ENCODE data around the gene UBA7.
"Not testable (repeated sequence)": the region's sequence is repeated elsewhere in the genome, so short reads cannot be mapped to it uniquely, and the experiment has no call there.

Gene UBA7

GRCh38 chr3:49813497-49814174, at the start of gene UBA7:
Gene UBA7 (minus strand): TSS chr3:49813953. CDS start chr3:49813787, 166 bp downstream.
- DNase-seq = peak; percentile 37 to 52

GRCh38 chr3:49859576-49860305, 46.0 kb upstream of the UBA7 start:
- DNase-seq = no peak

GRCh38 chr3:49856181-49857005, 42.6 kb upstream of the UBA7 start, which contains the start of gene TRAIP:
Gene TRAIP (minus strand): TSS chr3:49856564. CDS start chr3:49856453, 111 bp downstream.
- peak; percentile 97 for DNase-seq

- DNase-seq = no peak
Observed at GRCh38 chr3:49855662-49856061, 41.9 kb upstream of the UBA7 start.

GRCh38 chr3:49845694-49846093, 31.9 kb upstream of the UBA7 start:
- DNase-seq = no peak

GRCh38 chr3:49844464-49845183, 30.9 kb upstream of the UBA7 start:
- no peak for DNase-seq

- no peak for DNase-seq
Observed at GRCh38 chr3:49842843-49843517, 29.2 kb upstream of the UBA7 start.

GRCh38 chr3:49841806-49842205, 28.1 kb upstream of the UBA7 start:
- DNase-seq = no peak

- peak in 1 of 2 experiments; percentile 9 for DNase-seq
Observed at GRCh38 chr3:49841126-49841696, 27.5 kb upstream of the UBA7 start.

- DNase-seq = no peak
Observed at GRCh38 chr3:49840388-49840787, 26.6 kb upstream of the UBA7 start.

GRCh38 chr3:49839193-49839809, 25.5 kb upstream of the UBA7 start:
- peak; percentile 83 to 84 for DNase-seq

- DNase-seq = no peak
Observed at GRCh38 chr3:49831341-49831740, 17.6 kb upstream of the UBA7 start.

- no peak for DNase-seq
Observed at GRCh38 chr3:49826016-49826415, 12.3 kb upstream of the UBA7 start.

- not testable (repeated sequence) for DNase-seq
Observed at GRCh38 chr3:49823131-49823530, 9.4 kb upstream of the UBA7 start.

- no peak for DNase-seq
Observed at GRCh38 chr3:49812916-49813496, 747 bp downstream of the UBA7 start.

GRCh38 chr3:49807431-49808114, 6.2 kb downstream of the UBA7 start:
- DNase-seq = no peak

GRCh38 chr3:49806850-49807249, 6.9 kb downstream of the UBA7 start:
- no peak for DNase-seq

- DNase-seq = peak in 1 of 2 experiments; percentile 19
Observed at GRCh38 chr3:49805897-49806701, 7.7 kb downstream of the UBA7 start.

- DNase-seq = no peak
Observed at GRCh38 chr3:49805367-49805782, 8.4 kb downstream of the UBA7 start.

All from activated CD4-positive, alpha-beta T cell treated with anti-CD3 and anti-CD28 coated beads, Interleukin-2, amount 50 U/mL, for 48 hours (primary cell).